IPS-20b (cell line): ENCODE measurements around the gene GRM7.

Source experiments
- H3K27ac ChIP-seq: one replicate; pipeline ENCODE4 v1.5.1; 2013; ENCODE audit warnings: low read length
- H3K27me3 ChIP-seq: 2 replicates; pipeline ENCODE4 v1.6.1; 2013; ENCODE audit warnings: mild to moderate bottlenecking, low read length, inconsistent platforms; ENCODE audit not compliant: insufficient read depth
- H3K36me3 ChIP-seq: 2 replicates; pipeline ENCODE4 v1.6.1; 2013; ENCODE audit warnings: low read depth, mild to moderate bottlenecking, inconsistent platforms, low read length, moderate library complexity; ENCODE audit not compliant: insufficient read depth
- H3K4me1 ChIP-seq: 2 replicates; pipeline ENCODE4 v1.6.1; 2013; ENCODE audit warnings: mild to moderate bottlenecking, control low read depth, inconsistent platforms, low read length, moderate library complexity; ENCODE audit not compliant: insufficient read depth
- H3K4me3 ChIP-seq: 2 replicates; pipeline ENCODE4 v1.5.1; 2013; ENCODE audit warnings: mild to moderate bottlenecking, low read length, inconsistent platforms
- H3K9ac ChIP-seq: 2 replicates; pipeline ENCODE4 v1.6.1; 2013; ENCODE audit warnings: low read depth, mild to moderate bottlenecking, inconsistent platforms, low read length, moderate library complexity
- H3K9me3 ChIP-seq: 2 replicates; pipeline ENCODE4 v1.6.1; 2013; ENCODE audit warnings: mild to moderate bottlenecking, low read depth, low read length, inconsistent platforms; ENCODE audit not compliant: insufficient read depth

The GRM7 gene

DNA sequence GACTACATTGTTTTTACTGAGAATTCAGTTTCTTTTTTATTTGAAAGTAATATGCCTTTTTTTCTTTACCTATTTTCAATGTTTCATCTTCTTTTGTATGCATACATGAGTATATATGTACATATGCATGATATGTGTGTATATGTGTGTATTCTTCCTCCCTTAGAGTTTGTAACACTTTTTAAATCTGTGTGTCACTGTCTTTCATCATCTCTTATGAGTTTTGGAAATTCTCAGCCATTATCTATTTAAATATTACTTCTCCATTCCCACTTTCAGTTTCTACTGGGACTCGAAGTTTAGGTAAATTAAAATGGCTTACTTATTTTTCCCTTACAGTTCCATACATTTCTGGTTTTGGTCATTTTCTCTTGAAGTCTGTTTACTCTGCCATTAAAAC is 754.1 kb downstream of the GRM7 start:
- Histone ChIP-seq H3K4me1 (no peaks in the 10 kb centered on the region), H3K4me3 (no peak overlapping the region), H3K9ac (no peak overlapping the region), H3K27ac (no peak overlapping the region), H3K27me3 (no peaks in the 10 kb centered on the region), H3K9me3 (no peaks in the 10 kb centered on the region), H3K36me3 (no peaks in the 10 kb centered on the region)

DNA sequence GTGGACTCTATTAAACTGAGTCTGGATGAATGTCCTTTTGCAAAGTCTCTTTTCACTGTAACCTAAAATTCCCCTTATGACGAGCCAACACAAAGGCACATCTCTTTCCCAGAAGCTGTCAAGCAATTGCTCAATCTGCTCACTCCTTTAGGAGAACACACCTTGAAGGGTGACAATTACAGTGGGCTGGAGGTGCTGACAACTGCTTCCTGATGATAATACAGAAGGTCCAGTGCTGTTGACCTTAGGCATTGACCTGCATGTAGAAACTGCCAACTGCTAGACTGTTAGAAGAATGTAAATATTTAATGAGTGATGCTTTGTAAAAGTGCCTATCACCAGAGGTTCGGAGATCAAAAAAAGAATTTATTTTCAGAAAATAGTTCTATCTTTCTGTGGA is 757.7 kb downstream of the GRM7 start:
- H3K27ac ChIP-seq: no peak overlapping the region
- H3K9me3 ChIP-seq: no peaks in the 10 kb centered on the region
- H3K9ac ChIP-seq: no peak overlapping the region
- H3K4me1 ChIP-seq: no peaks in the 10 kb centered on the region
- H3K27me3 ChIP-seq: no peaks in the 10 kb centered on the region
- no peak overlapping the region for H3K4me3 ChIP-seq
- no peaks in the 10 kb centered on the region for H3K36me3 ChIP-seq

DNA sequence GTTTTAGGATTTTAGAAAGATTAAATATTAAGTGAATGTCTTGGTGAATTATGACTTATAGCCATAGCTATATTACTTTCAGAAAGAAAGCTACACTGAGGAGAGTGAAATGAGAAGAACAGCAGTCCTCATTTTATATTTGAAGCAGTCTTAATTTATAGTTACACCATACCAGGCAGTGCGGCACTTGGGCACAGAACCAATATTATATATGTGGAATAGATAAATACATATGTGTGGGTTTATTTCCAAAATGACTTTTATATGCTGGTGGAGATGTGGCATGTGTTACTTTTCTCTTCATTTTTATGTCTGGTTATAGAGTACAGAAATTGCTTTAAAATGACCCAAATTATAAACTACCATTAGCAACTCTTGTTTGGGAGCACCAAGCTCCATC is 759.5 kb downstream of the GRM7 start:
- no peak overlapping the region for H3K4me3 ChIP-seq
- no peaks in the 10 kb centered on the region for H3K9me3 ChIP-seq
- no peaks in the 10 kb centered on the region for H3K4me1 ChIP-seq
- H3K27me3 ChIP-seq: no peaks in the 10 kb centered on the region
- no peaks in the 10 kb centered on the region for H3K36me3 ChIP-seq
- no peak overlapping the region for H3K27ac ChIP-seq
- no peak overlapping the region for H3K9ac ChIP-seq

DNA sequence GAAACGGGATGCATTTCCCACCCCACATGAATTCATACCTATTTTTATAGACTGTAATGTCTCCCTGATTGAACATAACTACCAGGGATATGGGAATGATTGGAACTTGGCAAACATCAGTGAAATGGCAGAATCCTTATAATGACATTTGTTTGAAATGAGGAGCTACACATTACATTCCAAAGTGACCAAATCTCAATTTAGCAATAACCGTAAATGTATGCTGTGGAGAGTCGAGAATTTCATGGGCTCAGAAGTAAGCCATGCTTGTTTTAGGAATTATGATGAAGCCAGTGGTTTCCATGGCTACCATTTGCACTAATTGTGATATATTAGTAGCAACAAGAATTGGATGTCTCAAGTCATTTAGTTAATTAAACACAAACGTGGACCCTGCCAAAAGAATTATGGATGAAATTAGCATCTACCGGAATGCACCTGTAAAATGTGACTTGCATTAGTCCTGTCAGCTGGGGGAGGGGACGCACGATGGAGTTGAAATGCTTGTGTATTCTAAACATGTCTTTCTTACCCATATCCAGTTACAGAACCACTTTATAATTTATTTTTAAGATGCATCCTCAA is 760.2 kb downstream of the GRM7 start:
- H3K36me3 ChIP-seq: no peaks in the 10 kb centered on the region
- H3K4me1 ChIP-seq: no peaks in the 10 kb centered on the region
- H3K9ac ChIP-seq: no peak overlapping the region
- no peaks in the 10 kb centered on the region for H3K27me3 ChIP-seq
- no peak overlapping the region for H3K27ac ChIP-seq
- H3K4me3 ChIP-seq: no peak overlapping the region
- H3K9me3 ChIP-seq: no peaks in the 10 kb centered on the region

DNA sequence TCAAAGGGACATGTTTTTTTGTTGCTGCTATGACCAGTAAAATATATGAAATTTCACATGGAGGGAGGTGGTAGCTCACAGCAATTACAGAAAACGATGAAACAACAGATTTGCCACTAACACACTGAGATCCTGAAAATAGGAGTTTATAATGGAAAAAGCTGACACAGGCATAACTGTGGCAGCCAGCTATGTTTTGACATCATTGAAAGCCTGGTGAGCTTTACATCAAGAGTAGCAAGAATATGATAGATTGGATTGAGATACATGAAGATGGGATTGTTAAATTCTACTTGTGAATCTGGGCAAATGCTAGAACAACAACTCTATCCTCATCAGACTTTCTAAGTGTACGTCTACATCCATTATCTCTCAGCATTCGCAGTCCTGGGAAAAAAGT is 760.7 kb downstream of the GRM7 start:
- Histone ChIP-seq H3K27ac (no peak overlapping the region), H3K4me3 (no peak overlapping the region), H3K9ac (no peak overlapping the region), H3K27me3 (no peaks in the 10 kb centered on the region), H3K4me1 (no peaks in the 10 kb centered on the region), H3K36me3 (no peaks in the 10 kb centered on the region), H3K9me3 (no peaks in the 10 kb centered on the region)

DNA sequence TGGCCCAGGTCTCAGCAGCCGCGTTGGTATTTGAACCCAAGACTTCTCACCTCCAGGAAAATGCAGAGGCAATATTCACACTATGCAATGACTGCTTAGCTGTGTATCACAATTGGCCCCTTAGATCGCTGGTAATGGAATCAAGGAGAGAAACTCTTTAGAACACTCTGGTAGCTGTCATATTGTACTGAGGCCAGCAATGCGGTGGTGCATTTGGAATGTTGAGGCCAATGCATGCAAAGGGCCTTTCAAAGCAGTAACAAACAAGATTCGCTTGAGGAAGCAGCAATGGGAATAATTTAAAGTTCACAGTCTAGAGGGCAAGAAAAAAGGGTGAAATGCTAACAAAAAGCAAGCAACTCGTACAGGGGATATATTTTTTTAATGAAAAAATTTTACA is 764.1 kb downstream of the GRM7 start:
- Histone ChIP-seq H3K4me1 (no peaks in the 10 kb centered on the region), H3K9ac (no peak overlapping the region), H3K9me3 (no peaks in the 10 kb centered on the region), H3K4me3 (no peak overlapping the region), H3K27me3 (no peaks in the 10 kb centered on the region), H3K27ac (no peak overlapping the region), H3K36me3 (no peaks in the 10 kb centered on the region)

DNA sequence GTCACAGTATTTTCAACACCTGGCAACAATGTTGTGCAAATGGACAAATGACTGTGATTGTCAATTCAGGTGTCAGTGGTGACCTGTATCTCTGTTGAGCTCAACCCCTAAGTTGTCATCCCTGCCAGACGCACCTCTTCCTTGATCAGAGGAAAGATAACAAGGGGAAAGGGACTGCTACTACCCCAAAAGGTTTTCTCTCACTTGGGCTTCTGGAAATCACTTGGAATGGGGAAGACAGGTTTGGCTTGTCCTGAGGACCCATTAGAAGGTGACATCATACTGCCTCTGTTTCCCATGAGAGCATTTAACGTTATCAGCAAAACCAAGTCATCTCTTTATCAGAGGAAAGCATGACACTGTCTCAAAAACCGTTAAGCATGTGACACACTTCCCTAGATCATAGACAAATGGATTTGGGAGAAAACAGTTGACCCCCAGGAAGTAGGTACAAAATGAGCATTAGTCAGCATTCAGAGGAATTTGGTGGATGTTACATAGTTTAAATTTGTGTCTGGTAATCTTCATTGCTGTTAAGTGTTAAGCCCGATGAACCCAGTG is 769.5 kb downstream of the GRM7 start:
- H3K4me3 ChIP-seq: no peak overlapping the region
- H3K27ac ChIP-seq: no peak overlapping the region
- H3K9ac ChIP-seq: no peak overlapping the region
- no peaks in the 10 kb centered on the region for H3K27me3 ChIP-seq
- H3K4me1 ChIP-seq: no peaks in the 10 kb centered on the region
- H3K36me3 ChIP-seq: no peaks in the 10 kb centered on the region
- no peaks in the 10 kb centered on the region for H3K9me3 ChIP-seq

DNA sequence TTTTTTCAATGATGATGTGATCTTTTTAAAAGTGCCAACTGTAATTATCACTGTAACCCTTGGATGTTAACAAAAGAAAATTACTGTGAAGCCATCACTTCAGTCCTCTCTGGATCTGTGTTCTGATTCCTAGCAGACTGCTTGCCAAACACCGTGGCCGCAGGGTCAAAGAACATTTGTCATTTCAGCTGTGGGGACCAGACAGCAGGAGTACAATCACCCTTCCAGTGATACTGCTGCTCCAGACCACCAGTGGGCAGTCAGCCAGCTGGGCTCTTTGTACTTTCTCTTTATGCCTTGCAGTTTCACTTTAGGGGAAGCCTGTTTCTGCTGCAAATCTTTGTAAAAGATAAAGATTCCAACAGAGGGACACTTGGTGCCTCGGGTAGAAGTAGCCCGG is 770.0 kb downstream of the GRM7 start:
- Histone ChIP-seq H3K36me3 (no peaks in the 10 kb centered on the region), H3K9me3 (no peaks in the 10 kb centered on the region), H3K27me3 (no peaks in the 10 kb centered on the region), H3K27ac (no peak overlapping the region), H3K4me3 (no peak overlapping the region), H3K9ac (no peak overlapping the region), H3K4me1 (no peaks in the 10 kb centered on the region)

DNA sequence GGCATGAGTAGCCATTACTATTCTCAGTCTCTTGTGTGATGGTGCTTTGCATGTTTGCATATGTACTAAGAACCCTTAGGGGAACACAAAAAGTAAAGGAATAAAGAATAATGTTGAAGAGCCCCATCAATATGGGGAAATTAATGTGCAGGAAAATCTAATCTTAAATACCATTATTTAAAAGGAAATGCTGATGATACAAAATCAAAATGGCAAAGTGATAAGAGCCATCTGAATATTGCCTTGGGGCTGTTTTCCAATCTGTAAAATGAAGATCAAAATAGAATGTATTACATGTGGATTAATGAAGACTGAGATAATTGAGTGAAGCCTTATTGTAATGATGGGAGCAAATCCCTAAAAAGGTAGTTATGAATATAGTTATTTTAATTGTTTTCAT is 771.4 kb downstream of the GRM7 start:
- Histone ChIP-seq H3K27ac (no peak overlapping the region), H3K4me3 (no peak overlapping the region), H3K4me1 (no peaks in the 10 kb centered on the region), H3K9me3 (no peaks in the 10 kb centered on the region), H3K27me3 (no peaks in the 10 kb centered on the region), H3K36me3 (no peaks in the 10 kb centered on the region), H3K9ac (no peak overlapping the region)

DNA sequence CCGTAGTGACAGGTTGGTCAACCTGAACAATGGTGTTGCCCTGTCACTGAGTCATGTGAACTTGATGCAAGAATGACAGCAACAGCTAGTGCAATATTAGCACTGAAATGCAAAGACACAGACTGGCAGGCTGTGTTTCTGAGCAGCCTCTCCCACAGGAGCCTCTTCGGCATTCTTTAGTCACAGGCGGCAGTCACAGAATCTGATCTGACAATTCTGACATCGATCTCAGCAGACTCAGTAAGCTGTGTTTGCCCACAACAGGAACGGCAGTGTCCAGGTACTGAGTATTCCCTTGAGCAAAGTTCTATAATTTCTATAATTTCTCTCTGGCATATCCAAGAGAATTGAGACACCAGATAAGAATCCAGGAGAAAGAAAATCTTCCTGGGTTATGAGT is 776.8 kb downstream of the GRM7 start:
- no peaks in the 10 kb centered on the region for H3K9me3 ChIP-seq

DNA sequence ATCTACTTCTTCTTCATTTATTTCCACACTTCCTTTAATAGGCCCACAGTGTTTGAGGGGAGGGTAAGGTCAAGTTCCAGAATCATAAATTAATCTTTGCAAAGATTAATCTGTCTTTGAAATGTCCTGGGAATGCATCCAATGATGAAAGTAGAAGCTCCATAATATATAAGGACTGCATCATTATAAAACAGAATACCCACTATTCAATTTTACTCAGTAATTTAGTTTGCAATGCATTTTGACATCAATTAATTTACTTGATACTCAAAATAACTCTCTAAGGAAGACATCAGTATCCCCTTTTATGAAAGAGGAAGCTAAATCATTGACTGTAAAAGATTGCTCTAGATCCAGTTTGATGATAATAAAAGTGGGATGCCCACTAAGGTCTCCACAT is 777.2 kb downstream of the GRM7 start:
- H3K4me3 ChIP-seq: no peak overlapping the region
- H3K36me3 ChIP-seq: no peaks in the 10 kb centered on the region
- no peaks in the 10 kb centered on the region for H3K4me1 ChIP-seq
- no peaks in the 10 kb centered on the region for H3K27me3 ChIP-seq
- H3K9ac ChIP-seq: no peak overlapping the region
- no peaks in the 10 kb centered on the region for H3K9me3 ChIP-seq
- no peak overlapping the region for H3K27ac ChIP-seq

More for the DNA sequence above, 776.8 kb downstream of the GRM7 start:
- Histone ChIP-seq H3K9ac (no peak overlapping the region), H3K4me1 (no peaks in the 10 kb centered on the region), H3K27me3 (no peaks in the 10 kb centered on the region), H3K27ac (no peak overlapping the region), H3K4me3 (no peak overlapping the region), H3K36me3 (no peaks in the 10 kb centered on the region)

DNA sequence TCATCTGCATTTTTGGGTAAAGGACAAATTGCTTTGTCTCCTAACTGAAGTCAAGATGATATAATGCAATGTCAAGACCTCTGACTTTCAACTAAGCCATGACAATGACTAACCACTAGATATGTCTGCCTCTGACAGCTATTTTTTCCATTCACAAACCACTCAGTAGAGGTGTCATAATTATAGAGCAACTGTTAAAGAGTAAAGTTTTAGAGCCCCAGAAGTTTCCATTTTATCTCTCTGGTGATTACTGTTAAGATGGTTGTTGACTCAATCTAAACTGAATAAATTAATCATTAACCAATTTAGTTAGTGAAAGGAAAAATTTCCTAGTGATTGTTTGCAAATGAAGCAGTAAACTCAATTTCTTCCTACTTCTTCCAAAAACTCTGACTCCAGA is 779.9 kb downstream of the GRM7 start:
- H3K9ac ChIP-seq: no peak overlapping the region

More for the DNA sequence above, 779.9 kb downstream of the GRM7 start:
- Histone ChIP-seq H3K27ac (no peak overlapping the region), H3K27me3 (no peaks in the 10 kb centered on the region), H3K36me3 (no peaks in the 10 kb centered on the region), H3K4me3 (no peak overlapping the region), H3K9me3 (no peaks in the 10 kb centered on the region), H3K4me1 (no peaks in the 10 kb centered on the region)
